Pancreas (tissue), 10 donors: ENCODE results near the gene DLG2. TPM values are rescaled to one million over a fixed set of nuclear protein-coding genes. Genes with fewer than 3 reads are reported as not detected.
A peak's percentile ranks its signal among the peaks of the same experiment; 100 is the strongest.

Experiments used
- ATAC-seq, 4 donors: fragments of 200-7000 bp; cut with Tn5 transposase; one replicate each; pipeline versions ENCODE4 v1.8.0 to v1.9.1; 2020; ENCODE audit warnings: mild to moderate bottlenecking in 4 of 4, moderate library complexity in 4 of 4
- DNase-seq, 6 donors: peaks; one replicate each; pipeline ENCODE4 v3.0.0-alpha.2; 2020
- FAIRE-seq: peaks from 2 replicates; lab custom pipeline; 2012; peaks lifted over from hg19 to GRCh38; lab: Jason Lieb, UNC
- H3K27ac ChIP-seq, 4 donors: fragments of 200-600 bp; sonication (generic); 1 replicate in 3 of 4; 2 replicates in 1 of 4; pipeline versions ENCODE4 v1.5.0 to v1.8.0; 2020
- H3K27me3 ChIP-seq, 4 donors: fragments of 200-600 bp; one replicate each; pipeline ENCODE4 v1.8.0; 2021
- H3K36me3 ChIP-seq, 3 donors: fragments of 200-600 bp; sonication (generic) in 1 of 3; one replicate each; pipeline versions ENCODE4 v1.5.0 to v1.8.0; 2020 to 2021
- H3K4me1 ChIP-seq, 3 donors: fragments of 200-600 bp; one replicate each; pipeline ENCODE4 v1.8.0; 2021
- H3K4me3 ChIP-seq, 4 donors: fragments of 200-600 bp; sonication (generic) in 2 of 4; one replicate each; pipeline versions ENCODE4 v1.5.0 to v1.8.0; 2020 to 2021
- H3K9me3 ChIP-seq, 4 donors: fragments of 200-600 bp; one replicate each; pipeline ENCODE4 v1.8.0; 2021
- CTCF ChIP-seq, 4 donors: fragments of 200-600 bp; sonication (generic) in 3 of 4; IDR thresholded peaks; one replicate each; pipeline versions ENCODE4 v1.5.0 to v1.8.0; 2021; ENCODE audit warnings: antibody characterized with exemption in 4 of 4
- WGBS, 2 donors: extraction: QIAGEN DNeasy Blood & Tissue Kit; methylation state at CpG; one replicate each; pipeline ENCODE4 v1.1.7; 2013; 5-methylcytosine and 5-hydroxymethylcytosine counted together
- intact Hi-C, 3 donors: fragments of 100-400 bp; cut with DNase I; formaldehyde crosslinking; loops; one replicate each; pipeline versions ENCODE4 v1.11.1 to v1.14.2; 2022
- polyA plus RNA-seq, 2 donors: library from polyadenylated mRNA; stranded (reverse); fragments of 200-250 nt; gene quantifications; one replicate each; pipeline ENCODE4 v1.2.3, GENCODE V29; 2013
- total RNA-seq, 6 donors: library from RNA; stranded (reverse); fragmentation: NEBNext Ultra II Directional in 4 of 6; extraction: Animal tissue kit (Norgen Biotek cat#: 25700) in 4 of 6; gene quantifications; one replicate each; pipeline versions ENCODE4 v1.2.1 to v1.2.4, GENCODE V29; 2021 to 2023
- donor health status: healthy with polysubstance abuse.
- donor health status: DM: no; HTN: no; CAD: no; lungs with moderate emphysema.
- donor health status: DM: no; HTN: no; CAD: no.
- donor health status: control.
- donor health status: control.
- donor health status: Bipolar disorder and iron deficiency.
- donor health status: DM: yes; HTN: yes; CAD: no.
- donor health status: DM: no; HTN: no; CAD: no.
- donor health status: DM: no; HTN: no; CAD: no.
- donor health status: DM: yes; HTN: yes; CAD: no.

The DLG2 gene
- total and polyA plus RNA-seq, 8 donors, result 1.2 to 5.4 (median 3.6) TPM

GRCh38 chr11:84645988-84646694, 981.0 kb downstream of the DLG2 start:
- intact Hi-C loops, result no loop called here
- H3K36me3 ChIP-seq, result no peaks in the 10 kb centered on the region
- peak overlapping the region in 2 of 4 donors; percentile 4 to 41 for H3K27ac ChIP-seq
- no peak for TF ChIP-seq CTCF (IDR thresholded peaks at IDR 0.05)
- no peak overlapping the region for H3K4me3 ChIP-seq
- peaks cover 0 to 4% (median 0%) of the 10 kb centered on the region in 3 donors for H3K4me1 ChIP-seq
- peak; percentile 86 to 91 (median 87) for ATAC-seq
- peak in 4 of 6 donors; percentile 32 to 59 (median 48) for DNase-seq
- no peaks in the 10 kb centered on the region for H3K27me3 ChIP-seq
- 21 to 25% methylated on average over 5 of the region's 5 CpGs for WGBS, 2 donors
- H3K9me3 ChIP-seq, result no peaks in the 10 kb centered on the region
- no peak for FAIRE-seq

GRCh38 chr11:84642500-84642899, 984.6 kb downstream of the DLG2 start:
- no peak for TF ChIP-seq CTCF (IDR thresholded peaks at IDR 0.05)
- Histone ChIP-seq H3K27me3 (no peaks in the 10 kb centered on the region), H3K36me3 (no peaks in the 10 kb centered on the region), H3K4me1 (peaks cover 0 to 4% (median 0%) of the 10 kb centered on the region in 3 donors), H3K4me3 (no peak overlapping the region), H3K9me3 (no peaks in the 10 kb centered on the region), H3K27ac (no peak overlapping the region)
- DNase-seq (no peak), ATAC-seq (peak in 1 of 4 donors; percentile 43), FAIRE-seq (no peak)
- intact Hi-C loops, result no loop called here

- H3K36me3 ChIP-seq, result no peaks in the 10 kb centered on the region
- 45 to 52% methylated on average over 2 of the region's 2 CpGs for WGBS, 2 donors
- ATAC-seq (peak in 3 of 4 donors; percentile 52 to 73 (median 61)), DNase-seq (peak in 1 of 6 donors; percentile 27), FAIRE-seq (no peak)
- intact Hi-C loops, result no loop called here
- no peak for TF ChIP-seq CTCF (IDR thresholded peaks at IDR 0.05)
- H3K27me3 ChIP-seq, result no peaks in the 10 kb centered on the region
- H3K9me3 ChIP-seq, result no peaks in the 10 kb centered on the region
- no peak overlapping the region for H3K27ac ChIP-seq
- H3K4me3 ChIP-seq, result no peak overlapping the region
- H3K4me1 ChIP-seq, result peaks cover 0 to 4% (median 0%) of the 10 kb centered on the region in 3 donors
Measured at GRCh38 chr11:84634309-84634708, 992.8 kb downstream of the DLG2 start.

- Histone ChIP-seq H3K36me3 (no peaks in the 10 kb centered on the region), H3K27me3 (no peaks in the 10 kb centered on the region), H3K27ac (no peak overlapping the region), H3K9me3 (no peaks in the 10 kb centered on the region), H3K4me1 (peaks cover 0 to 4% (median 0%) of the 10 kb centered on the region in 3 donors), H3K4me3 (no peak overlapping the region)
- FAIRE-seq (no peak), DNase-seq (no peak), ATAC-seq (no peak)
- intact Hi-C loops, result no loop called here
- 50 to 62% methylated on average over 4 of the region's 4 CpGs for WGBS, 2 donors
- no peak for TF ChIP-seq CTCF (IDR thresholded peaks at IDR 0.05)
Measured at GRCh38 chr11:84628871-84629620, 998.1 kb downstream of the DLG2 start.
